Muscle of arm (tissue), 14 donors: Measurements from ENCODE around the gene IL1RAPL1. TPM values are rescaled to one million over a fixed set of nuclear protein-coding genes. Genes with fewer than 3 reads are reported as not detected.

ENCODE experiments used
- DNase-seq: peaks from one replicate; pipeline ENCODE4 v3.0.0-alpha.2; 2013
- long read RNA-seq, 11 donors: transcript quantifications; one replicate each; lab custom pipeline, GENCODE V29; 2026
- polyA plus RNA-seq, 12 donors: library from polyadenylated mRNA; unstranded; fragments of 120-200 nt; gene quantifications; one replicate each; pipeline ENCODE4 v1.2.1, GENCODE V29; 2013; ENCODE audit not compliant: insufficient read length in 12 of 12

IL1RAPL1 gene
- polyA plus RNA-seq = 1 to 10 TPM in 9 of 12 donors, under 1 TPM in 1, not detected in 2; 0.49 to 1.6 (median 1.2) TPM
- long read RNA-seq, donor 1 = 0 reads
- long read RNA-seq, donor 2, partial matches to known transcripts = 0 of 1 reads
- long read RNA-seq, donor 2, other reads (novel, unspliced or antisense) = 0 of 1 reads
- long read RNA-seq, donor 3 = 0 reads
- long read RNA-seq, donor 4, partial matches to known transcripts = 0 of 1 reads
- long read RNA-seq, donor 4, other reads (novel, unspliced or antisense) = 0 of 1 reads
- long read RNA-seq, donor 5 = 0 reads
- long read RNA-seq, donor 6, partial matches to known transcripts = 0 of 1 reads
- long read RNA-seq, donor 6, other reads (novel, unspliced or antisense) = 0 of 1 reads
- long read RNA-seq, donor 7 = 0 reads
- long read RNA-seq, donor 8, partial matches to known transcripts = 0 of 1 reads
- long read RNA-seq, donor 8, other reads (novel, unspliced or antisense) = 0 of 1 reads
- long read RNA-seq, donor 9 = 0 reads
- long read RNA-seq, donor 10 = 0 reads
- long read RNA-seq, donor 11 = 0 reads

- peak; percentile 61 for DNase-seq
These were observed at the start of gene IL1RAPL1 for GRCh38 chrX:28586981-28587551. TSS of gene IL1RAPL1 (plus strand) at chrX:28587446.

DNA sequence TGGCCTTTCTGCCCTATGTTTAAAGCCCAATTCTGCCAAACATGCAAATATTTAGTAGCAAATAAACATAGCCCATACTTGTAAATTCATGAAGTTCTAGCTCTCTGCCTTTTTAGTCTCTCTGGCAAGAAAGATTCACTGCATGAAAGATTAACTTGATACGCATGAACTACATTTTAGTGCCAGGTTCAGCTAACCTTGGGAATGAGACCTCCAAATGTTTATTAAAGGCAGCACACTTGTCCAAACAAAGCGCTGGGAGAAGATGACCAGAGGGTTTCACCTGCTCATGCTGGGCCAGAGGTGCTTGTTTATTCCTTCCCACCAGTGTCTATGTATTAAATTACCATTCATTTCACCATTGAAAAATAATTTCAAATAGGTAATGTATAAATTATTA, 44.5 kb upstream of the IL1RAPL1 start:
- DNase-seq = no peak

DNA sequence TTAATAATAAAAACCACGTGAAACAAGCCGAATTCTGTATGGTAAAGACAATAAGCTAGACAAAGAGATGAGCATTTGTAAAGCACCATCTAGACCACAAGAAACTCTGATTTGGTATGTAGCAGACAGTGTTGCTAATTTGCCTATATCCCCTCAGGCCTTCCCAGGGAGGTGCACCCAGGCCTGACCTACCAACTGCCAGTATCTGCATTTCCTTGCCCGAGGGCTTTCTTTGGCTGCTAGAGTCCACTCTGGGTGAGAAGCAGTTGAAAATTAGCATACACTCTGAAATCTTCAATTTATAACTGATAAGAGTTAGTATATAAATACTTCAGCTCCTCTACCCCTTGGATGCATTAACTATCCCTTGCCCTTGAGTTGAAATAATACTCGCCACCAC, 37.4 kb upstream of the IL1RAPL1 start:
- DNase-seq = no peak

DNA sequence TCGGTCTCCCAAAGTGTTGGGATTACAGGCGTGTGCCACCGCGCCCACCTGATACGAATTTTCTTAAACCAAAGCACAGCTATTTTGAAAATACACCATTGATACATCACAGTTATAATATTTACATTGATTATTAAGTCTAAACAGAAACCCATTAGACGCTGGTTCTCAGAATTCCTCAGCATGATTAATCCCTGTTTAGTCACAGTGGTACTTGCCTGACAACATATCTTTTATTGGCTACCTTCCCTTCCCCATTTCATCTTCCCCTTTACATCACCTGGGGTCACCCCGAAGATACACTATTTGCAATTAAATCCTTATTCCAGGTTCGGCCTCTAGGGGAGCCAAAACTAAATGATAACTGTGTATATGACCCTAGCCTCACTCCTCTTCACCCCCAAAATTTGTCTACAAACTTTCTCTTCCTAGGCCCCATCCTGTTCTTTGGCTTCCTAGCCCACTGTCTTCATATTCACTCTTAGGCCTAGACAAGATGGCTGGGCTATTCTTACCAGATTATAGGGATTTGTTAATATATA, 36.8 kb upstream of the IL1RAPL1 start:
- no peak for DNase-seq

- DNase-seq = no peak
These were observed 34.9 kb upstream of the IL1RAPL1 start for GRCh38 chrX:28552322-28552721.

- no peak for DNase-seq
These were observed 34.1 kb upstream of the IL1RAPL1 start for GRCh38 chrX:28552882-28553829.

GRCh38 chrX:28576117-28576516, 11.1 kb upstream of the IL1RAPL1 start:
- no peak for DNase-seq

GRCh38 chrX:28581522-28581921, 5.7 kb upstream of the IL1RAPL1 start:
- DNase-seq = no peak

DNA sequence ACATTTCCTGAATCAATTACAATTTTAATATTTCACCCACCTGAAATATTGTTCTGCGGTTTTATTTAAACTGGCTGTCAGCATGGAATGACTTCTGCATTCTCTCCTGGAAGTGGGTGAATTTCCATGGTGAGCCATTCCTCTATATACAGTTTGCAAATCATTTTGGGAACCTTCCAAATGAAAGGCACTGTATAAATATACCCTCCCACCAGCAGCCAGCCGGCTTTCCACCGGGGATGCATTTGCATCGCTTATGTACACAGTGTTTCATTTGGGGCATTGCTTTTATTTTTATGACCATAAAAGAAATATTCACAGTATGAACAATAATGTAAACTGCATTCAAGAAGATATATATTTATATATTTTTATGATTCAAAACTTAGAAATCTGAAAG, 4.7 kb upstream of the IL1RAPL1 start:
- no peak for DNase-seq

DNA sequence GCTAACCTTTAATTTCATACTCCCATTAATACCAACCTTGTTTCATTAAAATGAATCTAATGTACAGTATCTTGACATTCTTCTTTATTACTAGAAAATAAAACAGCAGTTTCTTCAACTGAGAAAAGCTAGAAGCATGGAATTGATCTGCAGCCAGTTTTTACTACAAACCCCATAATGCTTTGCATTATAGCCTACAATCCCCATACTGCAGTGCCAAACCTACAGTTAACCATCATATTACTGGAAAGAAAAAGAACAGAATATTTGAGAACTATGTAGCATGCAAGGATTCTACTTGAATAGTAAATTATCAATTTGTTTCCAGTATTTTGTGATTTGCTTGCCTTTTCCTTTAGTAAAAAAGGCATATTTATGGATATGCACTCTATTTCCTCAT, 3.2 kb upstream of the IL1RAPL1 start:
- no peak for DNase-seq

DNA sequence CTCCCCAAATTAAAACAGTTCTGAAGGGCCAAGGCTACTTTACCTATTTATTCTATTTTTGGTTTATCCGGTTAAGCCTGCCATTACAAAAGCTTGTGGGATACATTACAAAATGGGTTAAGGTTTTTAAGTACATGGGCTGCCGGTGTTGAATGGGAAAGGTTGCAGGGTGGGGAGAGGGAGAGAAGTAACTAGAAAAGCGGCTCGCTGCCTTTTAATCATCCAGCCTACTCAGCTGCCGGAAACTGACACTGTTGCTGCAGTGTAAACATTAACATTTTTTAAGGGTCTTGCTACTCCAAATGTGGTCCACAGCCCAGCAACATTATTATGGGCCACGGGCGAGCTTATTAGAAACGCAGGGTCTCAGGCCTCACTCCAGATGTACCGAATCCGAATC, 1.5 kb upstream of the IL1RAPL1 start:
- DNase-seq = no peak

- DNase-seq = peak; percentile 35
These were observed 960 bp upstream of the IL1RAPL1 start for GRCh38 chrX:28586286-28586685.

GRCh38 chrX:28589046-28589445, 1.8 kb downstream of the IL1RAPL1 start:
- peak; percentile 24 for DNase-seq

DNA sequence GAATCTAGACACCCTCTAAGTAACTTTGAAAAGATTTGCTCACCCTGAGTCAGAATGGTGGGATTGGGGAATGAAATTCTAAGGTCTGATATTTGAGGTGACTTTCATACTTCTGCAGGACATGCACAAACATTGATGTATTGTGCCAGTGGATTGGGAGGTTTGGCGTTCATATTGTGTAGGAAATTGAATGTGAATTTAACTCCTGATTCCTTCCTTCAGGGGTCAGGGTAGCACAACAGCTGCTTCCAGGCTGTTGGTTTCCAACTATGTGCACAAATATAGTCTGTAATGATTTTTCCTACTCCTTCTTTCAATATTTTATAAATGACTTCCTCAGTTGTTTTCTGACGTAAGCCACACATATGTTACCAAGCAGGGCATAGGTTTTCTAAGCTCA, 3.1 kb downstream of the IL1RAPL1 start:
- DNase-seq = peak; percentile 52

- no peak for DNase-seq
These were observed 4.3 kb downstream of the IL1RAPL1 start for GRCh38 chrX:28591542-28591941.

- no peak for DNase-seq
These were observed 8.1 kb downstream of the IL1RAPL1 start for GRCh38 chrX:28595346-28595745.

- DNase-seq = no peak
These were observed 12.7 kb downstream of the IL1RAPL1 start for GRCh38 chrX:28599957-28600356.

- no peak for DNase-seq
These were observed 21.8 kb downstream of the IL1RAPL1 start for GRCh38 chrX:28609003-28609402.

GRCh38 chrX:28609917-28610613, 22.8 kb downstream of the IL1RAPL1 start:
- DNase-seq = no peak

DNA sequence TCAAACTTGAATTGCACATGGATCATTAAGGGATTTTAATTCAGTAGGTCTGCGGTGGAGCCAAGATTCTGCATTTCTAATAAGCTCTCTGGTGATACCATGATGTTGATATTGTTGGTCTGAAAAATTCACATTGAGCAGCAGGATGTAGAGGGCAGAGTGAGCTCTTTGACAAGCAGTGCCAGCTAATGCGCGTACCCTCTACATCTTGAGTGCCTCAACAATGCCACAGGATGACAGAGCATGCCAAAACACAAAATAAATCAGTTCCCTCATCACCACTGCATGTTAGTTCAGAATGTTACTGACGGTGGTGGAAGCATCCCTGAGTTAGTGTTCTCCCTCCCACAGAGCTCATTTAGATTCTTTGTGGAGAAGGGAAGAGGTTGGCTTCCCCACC, 23.5 kb downstream of the IL1RAPL1 start:
- DNase-seq = no peak

- no peak for DNase-seq
These were observed 26.3 kb downstream of the IL1RAPL1 start for GRCh38 chrX:28613558-28613957.
